Measurements from ENCODE around the gene GPR84. TPM values are rescaled to one million over a fixed set of nuclear protein-coding genes. Genes with fewer than 3 reads are reported as not detected.

The GPR84 gene
- total and polyA plus RNA-seq, 10 of the 15 experiments (the other 5 are each of a cell fraction or from before 2014, with no cell fraction given), result 0.37 to 4.7 (median 2.6) TPM

GRCh38 chr12:54379398-54380201, 15.3 kb upstream of the GPR84 start (continued):
- TF ChIP-seq ZBTB11 (CRISPR knock-in tag; IDR thresholded peaks at IDR 0.05), result no peak
- TF ChIP-seq FOS (IDR thresholded peaks at IDR 0.05; ENCODE audit: borderline replicate concordance, extremely low read depth, insufficient read length), result no peak
- peak; percentile 70; the same call in 1 of the 2 replicates for TF ChIP-seq ZNF207 (IDR thresholded peaks at IDR 0.05; ENCODE audit: borderline replicate concordance)
- TF ChIP-seq EGR1 (IDR thresholded peaks at IDR 0.05; ENCODE audit: borderline replicate concordance in 1 of 2, low read depth in 2 of 2, low read length in 2 of 2), result peak in 1 of 2 experiments; percentile 64; a peak in 1 of 3 replicates
- peak; percentile 26; the same call in 1 of the 2 replicates for TF ChIP-seq RUNX3 (IDR thresholded peaks at IDR 0.05; ENCODE audit: low read length)
- 0 out of 2 replicates have a peak, but pooled peaks have one; percentile 8 for TF ChIP-seq CREM (IDR thresholded peaks at IDR 0.05; ENCODE audit: low read depth)
- TF ChIP-seq YY1 (IDR thresholded peaks at IDR 0.05; ENCODE audit: low read depth, low read length), result peak; percentile 69; the same call in 1 of the 2 replicates
- no peak for TF ChIP-seq MEF2B (IDR thresholded peaks at IDR 0.05; ENCODE audit: partially characterized antibody, poor library complexity, severe bottlenecking)
- no peak for TF ChIP-seq ETV6 (conservative IDR thresholded peaks at IDR 0.05 in 1 of 2, IDR thresholded peaks at IDR 0.05 in 1 of 2; ENCODE audit: borderline replicate concordance in 1 of 2, low read depth in 1 of 2)
- no peak for TF ChIP-seq CUX1 (IDR thresholded peaks at IDR 0.05; ENCODE audit: insufficient replicate concordance, low read depth, low read length)
- TF ChIP-seq IRF4 (IDR thresholded peaks at IDR 0.05; ENCODE audit: low read depth, low read length), result 0 out of 2 replicates have a peak, but pooled peaks have one; percentile 15
- TF ChIP-seq STAT3 (IDR thresholded peaks at IDR 0.05; ENCODE audit: low read depth, low read length), result no peak
- peak; percentile 92 for TF ChIP-seq ZNF592 (IDR thresholded peaks at IDR 0.05)
- TF ChIP-seq RB1 (IDR thresholded peaks at IDR 0.05; ENCODE audit: borderline replicate concordance), result peak; percentile 84; the same call in 1 of the 2 replicates
- TF ChIP-seq STAT1 (conservative IDR thresholded peaks at IDR 0.05), result peak; percentile 83; the same call in 1 of the 2 replicates

Measured in GM12878 (cell line).